HepG2 (cell line): ENCODE measurements around the gene SPTBN4. TPM values are rescaled to one million over a fixed set of nuclear protein-coding genes. Genes with fewer than 3 reads are reported as not detected.
"Not testable (repeated sequence)": the region's sequence is repeated elsewhere in the genome, so short reads cannot be mapped to it uniquely, and the experiment has no call there.

Source experiments
- ATAC-seq: fragments of 200-7000 bp; cut with Tn5 transposase; 3 replicates; pipeline ENCODE4 v1.9.1; 2020; ENCODE audit warnings: mild to moderate bottlenecking, moderate library complexity
- BruUV-seq: library from RNA; stranded (reverse); fragments of 400-500 nt; replicated peaks from 2 replicates; lab custom pipeline; 2021; lab: Mats Ljungman, UMichigan
- CTCF ChIA-PET: fragments of 300-600 bp; formaldehyde crosslinking; extraction: SDS; loops from one replicate; lab custom pipeline; 2021; ENCODE audit warnings: low total read pairs, inconsistent platforms, low intra/inter-chr PET ratio; lab: Yijun Ruan, JAX
- POLR2A ChIA-PET: fragments of 350-600 bp; sonication (Branson Sonifier 250); formaldehyde crosslinking; loops from one replicate; lab custom pipeline; 2020; ENCODE audit warnings: antibody characterized with exemption, inconsistent platforms; lab: Yijun Ruan, JAX
- DNase-seq: peaks from one replicate; pipeline ENCODE4 v3.0.0-alpha.2; 2015; ENCODE audit warnings: low spot score
- FAIRE-seq: peaks from 3 replicates; lab custom pipeline; 2011; peaks lifted over from hg19 to GRCh38; lab: Jason Lieb, UNC
- H2AFZ ChIP-seq: one replicate; pipeline ENCODE4 v1.6.1; 2011; ENCODE audit warnings: low read length, inconsistent platforms
- H3K27ac ChIP-seq: fragments of 300-600 bp; 3 replicates; pipeline ENCODE4 v1.8.0; 2011; ENCODE audit warnings: mixed run types, mild to moderate bottlenecking, mixed read lengths, low read length, inconsistent platforms; ENCODE audit not compliant: insufficient read depth; ENCODE audit errors: extremely low read length
- H3K27me3 ChIP-seq, 2 experiments: fragments of 200-600 bp in 1 of 2; 2 replicates in 1 of 2; 3 replicates in 1 of 2; pipeline versions ENCODE4 v1.6.0 to v1.8.0; 2011; ENCODE audit warnings: low read length in 2 of 2, mild to moderate bottlenecking in 2 of 2, moderate library complexity in 2 of 2, inconsistent platforms in 1 of 2; ENCODE audit not compliant: insufficient read depth in 2 of 2, control insufficient read depth in 1 of 2
- H3K36me3 ChIP-seq, 2 experiments: fragments of 200-600 bp in 1 of 2; replicated peaks in 1 of 2; 2 replicates in 1 of 2; 3 replicates in 1 of 2; pipeline versions ENCODE4 v1.5.1 to v1.8.0; 2011; ENCODE audit warnings: low read length in 2 of 2, inconsistent platforms in 1 of 2; ENCODE audit not compliant: insufficient read depth in 2 of 2, control insufficient read depth in 1 of 2
- H3K4me1 ChIP-seq: 2 replicates; pipeline ENCODE4 v1.5.1; 2012; ENCODE audit warnings: low read length, inconsistent platforms; ENCODE audit not compliant: insufficient read depth
- H3K4me2 ChIP-seq: 2 replicates; pipeline ENCODE4 v1.6.0; 2011; ENCODE audit warnings: low read depth, low read length, inconsistent platforms
- H3K4me3 ChIP-seq, 3 experiments: fragments of 200-600 bp in 1 of 3; sonication (generic), shearing (Covaris generic) in 1 of 3; replicated peaks in 1 of 3; 2 replicates each; pipeline ENCODE4 v1.5.1; 2011 to 2016; ENCODE audit warnings: low read length in 3 of 3, inconsistent platforms in 2 of 3, low read depth in 2 of 3, mild to moderate bottlenecking in 2 of 3, control low read depth in 1 of 3, mixed read lengths in 1 of 3; ENCODE audit not compliant: insufficient read depth in 1 of 3
- H3K79me2 ChIP-seq: one replicate; pipeline ENCODE4 v1.6.1; 2011; ENCODE audit warnings: low read length, inconsistent platforms; ENCODE audit not compliant: insufficient read depth
- H3K9ac ChIP-seq: 2 replicates; pipeline ENCODE4 v1.6.0; 2011; ENCODE audit warnings: mild to moderate bottlenecking, low read depth, low read length, inconsistent platforms; ENCODE audit not compliant: insufficient read depth
- H3K9me3 ChIP-seq: 2 replicates; pipeline ENCODE4 v1.5.1; 2012; ENCODE audit warnings: mild to moderate bottlenecking, low read length
- H4K20me1 ChIP-seq: 2 replicates; pipeline ENCODE4 v1.6.0; 2011; ENCODE audit warnings: inconsistent platforms, mild to moderate bottlenecking, low read length, moderate library complexity; ENCODE audit not compliant: insufficient read depth
- FOXA3 ChIP-seq: IDR thresholded peaks from 2 replicates; pipeline ENCODE4 v1.6.1; 2016; ENCODE audit warnings: missing genetic modification reagents, missing compliant biosample characterization
- KDM1A ChIP-seq: IDR thresholded peaks from 2 replicates; pipeline ENCODE4 v1.6.1; 2016; ENCODE audit warnings: missing compliant biosample characterization
- PAWR ChIP-seq: sonication (generic); formaldehyde crosslinking; IDR thresholded peaks from 2 replicates; pipeline ENCODE4 v1.4.0; 2020; ENCODE audit warnings: missing genetic modification reagents, mild to moderate bottlenecking, borderline replicate concordance
- PHF21A ChIP-seq: sonication (generic); formaldehyde crosslinking; IDR thresholded peaks from 2 replicates; pipeline ENCODE4 v1.5.0; 2020; ENCODE audit warnings: mild to moderate bottlenecking, missing genetic modification reagents
- ZBTB7A ChIP-seq: sonication (generic); formaldehyde crosslinking; IDR thresholded peaks from 2 replicates; pipeline ENCODE4 v1.8.0; 2022; ENCODE audit warnings: mild to moderate bottlenecking, missing genetic modification reagents
- WGBS: methylation state at CpG from one replicate; pipeline ENCODE4 v1.1.6; 2017; ENCODE audit warnings: low lambda C conversion rate; 5-methylcytosine and 5-hydroxymethylcytosine counted together
- in situ Hi-C: cut with HindIII; loops from 2 replicates; pipeline ENCODE4 v1.10.0; 2017; ENCODE audit warnings: low pct_unique_long_range_greater_than_20kb; ENCODE audit not compliant: extremely low pct_ligation_motif_present
- intact Hi-C: fragments of 100-400 bp; cut with micrococcal nuclease; formaldehyde crosslinking; loops from one replicate; pipeline ENCODE4 v1.10.0; 2022; ENCODE audit not compliant: unreplicated experiment
- polyA plus RNA-seq, 8 experiments: library from polyadenylated mRNA; depleted of rRNA in 3 of 8; stranded (reverse) in 7 of 8; unstranded in 1 of 8; fragments of >200 nt; fragmentation: Illumina TruSeq in 4 of 8; extraction: Trizol in 4 of 8; gene quantifications; 2 replicates each; pipeline versions ENCODE4 v1.2.1 to v1.2.3, GENCODE V29; 2011 to 2016; ENCODE audit warnings: low read depth in 4 of 8, missing spikeins in 1 of 8, mixed read lengths in 1 of 8; ENCODE audit not compliant: insufficient read depth in 1 of 8
- total RNA-seq, 5 experiments: library from RNA; depleted of rRNA; stranded (reverse); fragments of >200 nt; fragmentation: Illumina TruSeq; extraction: Trizol; gene quantifications; 2 replicates each; pipeline ENCODE4 v1.2.3, GENCODE V29; 2016; ENCODE audit warnings: low read depth in 1 of 5
- TF ChIP-seq, protein P1 (sequence below): sonication (generic); formaldehyde crosslinking; IDR thresholded peaks from 2 replicates; pipeline ENCODE4 v1.4.0; 2020; ENCODE audit warnings: missing genetic modification reagents
- TF ChIP-seq, protein P2 (sequence below): IDR thresholded peaks from 2 replicates; pipeline ENCODE4 v1.6.1; 2016; ENCODE audit warnings: low read depth
- TF ChIP-seq, protein P3 (sequence below): IDR thresholded peaks from 2 replicates; pipeline ENCODE4 v1.6.1; 2012; ENCODE audit warnings: low read length, improper control_type of control experiment

Gene SPTBN4
- total and polyA plus RNA-seq, 2 of the 13 experiments (the other 11 are each of a cell fraction or from before 2014, with no cell fraction given): 0.11 TPM

DNA sequence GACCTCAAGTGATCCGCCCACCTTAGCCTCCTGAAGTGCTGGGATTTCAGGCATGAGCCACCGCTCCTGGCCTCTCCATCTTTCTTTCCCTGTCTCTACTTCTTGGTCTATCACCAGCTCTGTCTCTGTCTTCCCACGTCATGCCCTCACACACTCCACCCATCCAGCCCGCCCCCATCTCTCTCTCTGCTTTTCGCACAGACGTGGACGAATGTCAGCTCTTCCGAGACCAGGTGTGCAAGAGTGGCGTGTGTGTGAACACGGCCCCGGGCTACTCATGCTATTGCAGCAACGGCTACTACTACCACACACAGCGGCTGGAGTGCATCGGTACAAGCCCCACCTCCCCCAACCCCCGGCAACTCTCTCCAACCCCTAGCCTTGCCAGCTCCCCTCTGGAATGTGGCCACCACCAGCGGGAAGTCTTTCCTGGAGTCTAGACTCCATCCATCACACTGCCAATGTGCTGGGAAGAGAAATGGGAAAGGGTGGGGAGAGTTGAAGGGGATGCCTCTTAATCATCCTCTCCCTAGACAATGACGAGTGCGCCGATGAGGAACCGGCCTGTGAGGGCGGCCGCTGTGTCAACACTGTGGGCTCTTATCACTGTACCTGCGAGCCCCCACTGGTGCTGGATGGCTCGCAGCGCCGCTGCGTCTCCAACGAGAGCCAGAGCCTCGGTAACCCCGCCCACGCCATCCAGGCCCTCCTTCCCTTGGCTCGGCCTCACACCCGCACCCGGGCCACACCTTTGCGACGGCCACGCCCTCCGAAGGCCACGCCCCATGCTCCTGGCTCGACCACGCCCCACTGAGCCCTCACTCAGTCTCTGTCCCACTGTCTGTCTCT, 156.8 kb downstream of the SPTBN4 start (continued):
- TF ChIP-seq, protein P1, sequence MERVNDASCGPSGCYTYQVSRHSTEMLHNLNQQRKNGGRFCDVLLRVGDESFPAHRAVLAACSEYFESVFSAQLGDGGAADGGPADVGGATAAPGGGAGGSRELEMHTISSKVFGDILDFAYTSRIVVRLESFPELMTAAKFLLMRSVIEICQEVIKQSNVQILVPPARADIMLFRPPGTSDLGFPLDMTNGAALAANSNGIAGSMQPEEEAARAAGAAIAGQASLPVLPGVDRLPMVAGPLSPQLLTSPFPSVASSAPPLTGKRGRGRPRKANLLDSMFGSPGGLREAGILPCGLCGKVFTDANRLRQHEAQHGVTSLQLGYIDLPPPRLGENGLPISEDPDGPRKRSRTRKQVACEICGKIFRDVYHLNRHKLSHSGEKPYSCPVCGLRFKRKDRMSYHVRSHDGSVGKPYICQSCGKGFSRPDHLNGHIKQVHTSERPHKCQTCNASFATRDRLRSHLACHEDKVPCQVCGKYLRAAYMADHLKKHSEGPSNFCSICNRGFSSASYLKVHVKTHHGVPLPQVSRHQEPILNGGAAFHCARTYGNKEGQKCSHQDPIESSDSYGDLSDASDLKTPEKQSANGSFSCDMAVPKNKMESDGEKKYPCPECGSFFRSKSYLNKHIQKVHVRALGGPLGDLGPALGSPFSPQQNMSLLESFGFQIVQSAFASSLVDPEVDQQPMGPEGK (CRISPR knock-in tag): 0 out of 2 replicates have a peak, but pooled peaks have one; percentile 2
- no peak for TF ChIP-seq PHF21A (CRISPR knock-in tag)
- TF ChIP-seq, protein P2, sequence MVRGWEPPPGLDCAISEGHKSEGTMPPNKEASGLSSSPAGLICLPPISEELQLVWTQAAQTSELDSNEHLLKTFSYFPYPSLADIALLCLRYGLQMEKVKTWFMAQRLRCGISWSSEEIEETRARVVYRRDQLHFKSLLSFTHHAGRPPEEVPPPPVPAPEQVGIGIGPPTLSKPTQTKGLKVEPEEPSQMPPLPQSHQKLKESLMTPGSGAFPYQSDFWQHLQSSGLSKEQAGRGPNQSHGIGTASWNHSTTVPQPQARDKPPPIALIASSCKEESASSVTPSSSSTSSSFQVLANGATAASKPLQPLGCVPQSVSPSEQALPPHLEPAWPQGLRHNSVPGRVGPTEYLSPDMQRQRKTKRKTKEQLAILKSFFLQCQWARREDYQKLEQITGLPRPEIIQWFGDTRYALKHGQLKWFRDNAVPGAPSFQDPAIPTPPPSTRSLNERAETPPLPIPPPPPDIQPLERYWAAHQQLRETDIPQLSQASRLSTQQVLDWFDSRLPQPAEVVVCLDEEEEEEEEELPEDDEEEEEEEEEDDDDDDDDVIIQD: no peak
- TF ChIP-seq PAWR: no peak
- TF ChIP-seq, protein P3, sequence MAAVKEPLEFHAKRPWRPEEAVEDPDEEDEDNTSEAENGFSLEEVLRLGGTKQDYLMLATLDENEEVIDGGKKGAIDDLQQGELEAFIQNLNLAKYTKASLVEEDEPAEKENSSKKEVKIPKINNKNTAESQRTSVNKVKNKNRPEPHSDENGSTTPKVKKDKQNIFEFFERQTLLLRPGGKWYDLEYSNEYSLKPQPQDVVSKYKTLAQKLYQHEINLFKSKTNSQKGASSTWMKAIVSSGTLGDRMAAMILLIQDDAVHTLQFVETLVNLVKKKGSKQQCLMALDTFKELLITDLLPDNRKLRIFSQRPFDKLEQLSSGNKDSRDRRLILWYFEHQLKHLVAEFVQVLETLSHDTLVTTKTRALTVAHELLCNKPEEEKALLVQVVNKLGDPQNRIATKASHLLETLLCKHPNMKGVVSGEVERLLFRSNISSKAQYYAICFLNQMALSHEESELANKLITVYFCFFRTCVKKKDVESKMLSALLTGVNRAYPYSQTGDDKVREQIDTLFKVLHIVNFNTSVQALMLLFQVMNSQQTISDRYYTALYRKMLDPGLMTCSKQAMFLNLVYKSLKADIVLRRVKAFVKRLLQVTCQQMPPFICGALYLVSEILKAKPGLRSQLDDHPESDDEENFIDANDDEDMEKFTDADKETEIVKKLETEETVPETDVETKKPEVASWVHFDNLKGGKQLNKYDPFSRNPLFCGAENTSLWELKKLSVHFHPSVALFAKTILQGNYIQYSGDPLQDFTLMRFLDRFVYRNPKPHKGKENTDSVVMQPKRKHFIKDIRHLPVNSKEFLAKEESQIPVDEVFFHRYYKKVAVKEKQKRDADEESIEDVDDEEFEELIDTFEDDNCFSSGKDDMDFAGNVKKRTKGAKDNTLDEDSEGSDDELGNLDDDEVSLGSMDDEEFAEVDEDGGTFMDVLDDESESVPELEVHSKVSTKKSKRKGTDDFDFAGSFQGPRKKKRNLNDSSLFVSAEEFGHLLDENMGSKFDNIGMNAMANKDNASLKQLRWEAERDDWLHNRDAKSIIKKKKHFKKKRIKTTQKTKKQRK: no peak
- no peak for TF ChIP-seq KDM1A (CRISPR knock-in tag)
- 0 out of 2 replicates have a peak, but pooled peaks have one; percentile 8 for TF ChIP-seq FOXA3 (CRISPR knock-in tag)
- no peak for TF ChIP-seq ZBTB7A (CRISPR knock-in tag)
- TF ChIP-seq, all 625 proteins: peak for 3

DNA sequence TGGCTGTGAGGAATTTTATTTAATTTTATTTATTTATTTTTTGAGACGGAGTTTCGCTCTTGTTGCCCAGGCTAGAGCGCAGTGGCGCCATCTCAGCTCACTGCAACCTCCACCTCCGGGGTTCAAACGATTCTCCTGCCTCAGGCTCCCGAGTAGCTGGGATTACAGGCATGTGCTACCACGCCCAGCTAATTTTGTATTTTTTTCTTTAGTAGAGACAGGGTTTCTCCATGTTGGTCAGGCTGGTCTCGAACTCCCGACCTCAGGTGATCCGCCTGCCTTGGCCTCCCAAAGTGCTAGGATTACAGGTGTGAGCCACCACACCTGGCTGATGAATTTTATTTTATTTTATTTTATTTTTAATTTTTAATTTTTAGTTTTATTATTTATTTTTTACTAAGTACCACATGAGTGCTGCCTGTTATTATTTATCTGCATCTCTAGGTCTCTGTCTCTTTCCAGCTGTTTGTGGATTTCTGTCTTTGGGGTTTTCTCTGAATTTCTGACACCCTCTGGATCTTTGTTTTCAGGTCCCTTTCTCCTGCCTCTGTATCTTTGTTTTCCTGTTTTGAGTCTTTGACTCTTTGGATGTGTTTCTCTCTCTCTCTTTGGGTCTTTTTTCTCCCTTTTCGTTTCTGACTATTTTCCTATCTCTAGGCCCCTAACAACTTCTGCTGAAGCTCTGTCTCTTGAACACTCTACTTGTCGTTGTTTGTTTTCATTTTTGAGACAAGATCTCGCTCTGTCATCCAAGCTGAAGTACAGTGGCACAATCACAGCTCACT, 157.8 kb downstream of the SPTBN4 start:
- FAIRE-seq, BruUV-seq, ATAC-seq, H3K4me1 ChIP-seq, POLR2A ChIA-PET, in situ Hi-C loops, H3K27ac ChIP-seq, H3K79me2 ChIP-seq, H3K9me3 ChIP-seq, DNase-seq, H2AFZ ChIP-seq, H4K20me1 ChIP-seq, H3K27me3 ChIP-seq, H3K9ac ChIP-seq, intact Hi-C loops, H3K36me3 ChIP-seq, H3K4me2 ChIP-seq, H3K4me3 ChIP-seq: not testable (repeated sequence)
- WGBS: 67% methylated on average over 14 of the region's 14 CpGs
- CTCF ChIA-PET: interaction anchor here (1.6 kb wide), 1 partner anchor 10 kb away, joined by 3 read pairs; no protein-coding TSS in a partner anchor
